ENCODE measurements around the gene IFFO2. TPM values are rescaled to one million over a fixed set of nuclear protein-coding genes. Genes with fewer than 3 reads are reported as not detected.
A peak's percentile ranks its signal among the peaks of the same experiment; 100 is the strongest.

Gene IFFO2
- total RNA-seq, 4 donors from 2014 or later = 5.0 to 145 (median 13.6) TPM

DNA sequence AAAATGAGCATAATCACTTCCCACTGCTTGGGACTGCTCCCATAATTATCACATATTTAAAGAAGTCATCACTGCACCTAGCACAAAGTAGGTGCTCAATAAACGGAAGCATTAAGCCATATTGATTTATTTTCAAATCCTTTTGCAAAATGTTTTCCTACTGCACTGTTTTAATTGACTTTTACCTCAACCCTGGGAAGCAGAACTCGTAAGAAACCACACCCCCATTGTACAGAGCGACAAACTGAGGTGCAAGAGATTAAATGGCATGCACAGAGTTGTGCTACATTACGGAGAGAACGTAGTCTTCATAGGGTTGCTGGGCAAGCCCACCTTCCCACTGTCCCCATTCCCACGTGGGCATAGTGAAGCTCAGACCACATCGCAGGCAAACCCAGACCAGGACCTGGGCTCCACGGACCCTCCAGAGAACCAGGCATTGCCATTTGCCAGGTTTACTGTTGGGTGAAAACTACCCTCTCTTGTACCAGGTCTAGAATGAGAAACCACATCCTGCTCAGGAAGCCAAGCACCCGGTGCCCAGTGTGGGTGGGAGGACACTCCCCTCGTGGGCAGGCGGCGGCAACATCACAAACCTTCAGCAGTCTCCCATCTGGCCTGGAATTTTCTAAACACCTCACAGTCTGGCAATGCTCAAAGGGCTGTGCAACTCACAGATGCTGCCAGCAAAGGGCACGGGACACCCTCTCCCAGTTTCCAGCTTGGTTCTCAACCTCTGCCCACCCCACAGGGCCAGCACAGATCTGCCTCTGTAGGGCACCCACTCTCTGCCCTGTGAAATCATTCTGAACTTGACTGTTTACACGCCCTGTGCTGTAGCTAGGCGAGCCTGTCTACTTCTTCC lies 8.2 kb downstream of the IFFO2 start:
- H3K4me1 ChIP-seq = peaks cover 46 to 78% (median 64%) of the 10 kb centered on the region in 4 donors
- peak overlapping the region; percentile 83 to 91 (median 86) for H3K27ac ChIP-seq
- H3K4me3 ChIP-seq = no peak overlapping the region
- H3K36me3 ChIP-seq = no peaks in the 10 kb centered on the region
- WGBS, 2 donors (ENCODE audit: low coverage in 1 of 2) = 57 to 100% methylated on average over 1 to 14 of the region's 15 CpGs
- no peaks in the 10 kb centered on the region for H3K9me3 ChIP-seq
- in situ Hi-C loops (cut with MboI; ENCODE audit: low pct_ligation_motif_present in 1 of 4, low pct_unique_long_range_greater_than_20kb in 1 of 4, low sequenced_read_pairs in 3 of 4) (no loop called here), intact Hi-C loops (cut with DNase I; ENCODE audit: low total_unique reads) (loop anchor here (1.0 kb wide), 1 partner anchor 27 kb away; no protein-coding TSS in a partner anchor)
- no peak for TF ChIP-seq POLR2A (IDR thresholded peaks at IDR 0.05)
- TF ChIP-seq POLR2AphosphoS5 (IDR thresholded peaks at IDR 0.05) = peak in 1 of 3 donors; percentile 20
- TF ChIP-seq EP300 (IDR thresholded peaks at IDR 0.05; ENCODE audit: low read depth) = no peak
- TF ChIP-seq, protein P1, sequence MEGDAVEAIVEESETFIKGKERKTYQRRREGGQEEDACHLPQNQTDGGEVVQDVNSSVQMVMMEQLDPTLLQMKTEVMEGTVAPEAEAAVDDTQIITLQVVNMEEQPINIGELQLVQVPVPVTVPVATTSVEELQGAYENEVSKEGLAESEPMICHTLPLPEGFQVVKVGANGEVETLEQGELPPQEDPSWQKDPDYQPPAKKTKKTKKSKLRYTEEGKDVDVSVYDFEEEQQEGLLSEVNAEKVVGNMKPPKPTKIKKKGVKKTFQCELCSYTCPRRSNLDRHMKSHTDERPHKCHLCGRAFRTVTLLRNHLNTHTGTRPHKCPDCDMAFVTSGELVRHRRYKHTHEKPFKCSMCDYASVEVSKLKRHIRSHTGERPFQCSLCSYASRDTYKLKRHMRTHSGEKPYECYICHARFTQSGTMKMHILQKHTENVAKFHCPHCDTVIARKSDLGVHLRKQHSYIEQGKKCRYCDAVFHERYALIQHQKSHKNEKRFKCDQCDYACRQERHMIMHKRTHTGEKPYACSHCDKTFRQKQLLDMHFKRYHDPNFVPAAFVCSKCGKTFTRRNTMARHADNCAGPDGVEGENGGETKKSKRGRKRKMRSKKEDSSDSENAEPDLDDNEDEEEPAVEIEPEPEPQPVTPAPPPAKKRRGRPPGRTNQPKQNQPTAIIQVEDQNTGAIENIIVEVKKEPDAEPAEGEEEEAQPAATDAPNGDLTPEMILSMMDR (IDR thresholded peaks at IDR 0.05) = no peak
- no peak for DNase-seq
- H3K27me3 ChIP-seq = no peaks in the 10 kb centered on the region

DNA sequence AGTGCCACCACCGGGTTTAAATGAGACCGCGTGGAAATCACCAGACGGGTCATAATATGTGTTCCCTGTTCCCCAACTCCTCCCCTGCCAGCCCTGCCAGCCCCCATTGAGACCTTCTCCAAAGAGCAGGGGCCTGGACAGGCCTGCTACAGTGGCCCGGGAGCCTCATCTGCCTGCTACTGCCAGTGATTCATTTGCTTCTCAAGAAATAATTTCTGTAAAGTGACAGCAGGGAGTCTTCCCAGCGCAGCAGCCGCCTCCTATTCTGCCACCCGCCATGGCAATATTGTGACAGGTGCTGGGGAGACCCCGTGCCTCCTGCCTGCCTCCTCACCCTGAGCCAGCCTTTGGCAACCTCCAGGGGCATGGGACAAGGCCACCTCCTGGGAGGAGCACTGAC lies 8.9 kb downstream of the IFFO2 start:
- Histone ChIP-seq H3K4me1 (peaks cover 43 to 76% (median 63%) of the 10 kb centered on the region in 4 donors), H3K36me3 (no peaks in the 10 kb centered on the region)
- DNase-seq = no peak

DNA sequence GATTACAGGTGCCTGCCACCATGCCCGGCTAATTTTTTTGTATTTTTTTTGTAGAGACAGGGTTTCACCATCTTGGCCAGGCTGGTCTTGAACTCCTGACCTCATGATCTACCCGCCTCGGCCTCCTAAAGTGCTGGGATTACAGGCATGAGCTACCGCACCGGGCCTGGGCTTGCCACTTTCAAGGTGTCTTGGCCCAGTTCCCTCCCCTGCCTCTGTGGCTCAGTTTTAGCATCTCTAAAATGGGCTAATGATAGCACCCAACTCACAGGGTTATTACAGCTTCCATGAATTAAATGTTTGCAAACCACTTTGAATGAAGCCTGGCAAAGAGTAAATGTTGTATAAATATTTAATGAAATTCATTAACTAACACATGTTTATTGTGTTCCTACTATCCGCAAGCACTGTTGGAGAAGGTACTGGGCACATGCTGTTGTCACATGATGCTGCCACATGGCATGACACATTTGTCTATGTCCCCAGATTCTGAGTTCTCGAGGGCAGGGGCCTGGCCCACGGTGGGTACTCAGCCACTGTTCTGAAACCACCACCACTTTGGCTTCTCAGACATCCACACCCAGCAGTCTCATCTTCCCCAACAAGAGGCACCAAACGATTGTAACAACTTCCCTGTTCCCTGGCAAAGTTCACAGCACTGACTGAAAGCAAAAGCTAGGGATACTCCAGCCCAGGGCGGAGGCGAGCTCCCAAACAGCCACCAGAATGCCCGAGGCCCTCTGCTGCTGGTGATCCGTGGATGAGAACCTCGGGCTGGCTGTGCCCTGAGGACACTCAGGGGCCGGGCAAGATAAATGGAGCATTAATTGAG lies 9.7 kb downstream of the IFFO2 start:
- in situ Hi-C loops (cut with MboI; ENCODE audit: low pct_ligation_motif_present in 1 of 4, low pct_unique_long_range_greater_than_20kb in 1 of 4, low sequenced_read_pairs in 3 of 4) = no loop called here
- WGBS, 2 donors (ENCODE audit: low coverage in 1 of 2) = 33 to 69% methylated on average over 2 to 15 of the region's 15 CpGs
- Histone ChIP-seq H3K9me3 (no peaks in the 10 kb centered on the region), H3K4me1 (peaks cover 44 to 80% (median 65%) of the 10 kb centered on the region in 4 donors), H3K4me3 (no peak overlapping the region), H3K27ac (peak overlapping the region; percentile 53 to 91 (median 86)), H3K27me3 (no peaks in the 10 kb centered on the region), H3K36me3 (no peaks in the 10 kb centered on the region)
- intact Hi-C loops (cut with DNase I; ENCODE audit: low total_unique reads) = no loop called here
- DNase-seq = no peak
- TF ChIP-seq POLR2AphosphoS5 (IDR thresholded peaks at IDR 0.05) = no peak
- TF ChIP-seq POLR2A (IDR thresholded peaks at IDR 0.05) = no peak
- TF ChIP-seq, protein P1 (IDR thresholded peaks at IDR 0.05) = no peak
- TF ChIP-seq EP300 (IDR thresholded peaks at IDR 0.05; ENCODE audit: low read depth) = no peak

More for the DNA sequence above, 8.9 kb downstream of the IFFO2 start:
- H3K27ac ChIP-seq = peak overlapping the region; percentile 53 to 91 (median 86)
- in situ Hi-C loops (cut with MboI; ENCODE audit: low pct_ligation_motif_present in 1 of 4, low pct_unique_long_range_greater_than_20kb in 1 of 4, low sequenced_read_pairs in 3 of 4) (no loop called here), intact Hi-C loops (cut with DNase I; ENCODE audit: low total_unique reads) (no loop called here)
- no peak overlapping the region for H3K4me3 ChIP-seq
- H3K27me3 ChIP-seq = no peaks in the 10 kb centered on the region
- TF ChIP-seq EP300 (IDR thresholded peaks at IDR 0.05; ENCODE audit: low read depth) (no peak), POLR2A (IDR thresholded peaks at IDR 0.05) (no peak), POLR2AphosphoS5 (IDR thresholded peaks at IDR 0.05) (no peak)
- TF ChIP-seq, protein P1 (IDR thresholded peaks at IDR 0.05) = no peak
- H3K9me3 ChIP-seq = no peaks in the 10 kb centered on the region
- WGBS, 2 donors (ENCODE audit: low coverage in 1 of 2) = 90% methylated on average over 9 of the region's 9 CpGs; no CpG with 5 or more reads in 1 of the 2 donors

DNA sequence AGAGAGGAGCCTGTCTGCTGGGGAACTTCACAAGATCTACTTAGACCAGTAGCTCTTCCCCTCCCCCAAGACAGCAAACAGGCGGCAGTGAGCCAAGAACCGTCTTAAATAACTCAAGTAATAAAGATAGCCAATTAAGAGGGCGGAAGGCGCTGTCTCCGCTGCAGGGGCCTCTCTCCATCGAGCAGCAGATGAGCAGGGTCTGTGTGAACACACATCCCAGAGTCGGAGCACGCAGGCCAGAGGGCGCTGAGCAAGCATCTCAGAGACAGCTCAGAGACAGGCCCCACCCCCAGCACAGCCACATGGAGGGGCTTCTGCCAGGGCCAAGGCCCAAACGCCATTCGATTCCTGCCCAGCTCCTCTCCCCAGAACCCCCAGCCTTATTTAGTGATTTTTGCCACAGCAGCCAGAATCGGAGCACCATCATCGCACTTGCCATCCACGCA lies 11.1 kb downstream of the IFFO2 start:
- DNase-seq = peak; percentile 62
- Histone ChIP-seq H3K36me3 (no peaks in the 10 kb centered on the region), H3K27me3 (no peaks in the 10 kb centered on the region), H3K9me3 (no peaks in the 10 kb centered on the region), H3K27ac (peak overlapping the region; percentile 59 to 63 (median 62)), H3K4me1 (peaks cover 43 to 77% (median 58%) of the 10 kb centered on the region in 4 donors), H3K4me3 (no peak overlapping the region)
- TF ChIP-seq, protein P1 (IDR thresholded peaks at IDR 0.05) = no peak
- TF ChIP-seq POLR2AphosphoS5 (IDR thresholded peaks at IDR 0.05) = no peak
- TF ChIP-seq EP300 (IDR thresholded peaks at IDR 0.05; ENCODE audit: low read depth) = no peak
- intact Hi-C loops (cut with DNase I; ENCODE audit: low total_unique reads) (no loop called here), in situ Hi-C loops (cut with MboI; ENCODE audit: low pct_ligation_motif_present in 1 of 4, low pct_unique_long_range_greater_than_20kb in 1 of 4, low sequenced_read_pairs in 3 of 4) (no loop called here)
- WGBS, 2 donors (ENCODE audit: low coverage in 1 of 2) = 53% methylated on average over 12 of the region's 14 CpGs; no CpG with 5 or more reads in 1 of the 2 donors

Measured in transverse colon (tissue), 4 donors.